Renal cortical epithelial cell (primary cell): ENCODE data around the gene SSRP1. TPM values are rescaled to one million over a fixed set of nuclear protein-coding genes. Genes with fewer than 3 reads are reported as not detected.
"Not testable (repeated sequence)": the region's sequence is repeated elsewhere in the genome, so short reads cannot be mapped to it uniquely, and the experiment has no call there.

ENCODE experiments used
- DNase-seq: peaks from one replicate; pipeline ENCODE4 v3.0.0-alpha.2; 2011; ENCODE audit warnings: low read depth
- total RNA-seq: library from RNA; depleted of rRNA; stranded (reverse); fragments of >200 nt; gene quantifications from 2 replicates; pipeline ENCODE4 v1.2.3, GENCODE V29; 2014

Gene SSRP1
- total RNA-seq, 1 donor from 2014 or later: 120 TPM

DNA sequence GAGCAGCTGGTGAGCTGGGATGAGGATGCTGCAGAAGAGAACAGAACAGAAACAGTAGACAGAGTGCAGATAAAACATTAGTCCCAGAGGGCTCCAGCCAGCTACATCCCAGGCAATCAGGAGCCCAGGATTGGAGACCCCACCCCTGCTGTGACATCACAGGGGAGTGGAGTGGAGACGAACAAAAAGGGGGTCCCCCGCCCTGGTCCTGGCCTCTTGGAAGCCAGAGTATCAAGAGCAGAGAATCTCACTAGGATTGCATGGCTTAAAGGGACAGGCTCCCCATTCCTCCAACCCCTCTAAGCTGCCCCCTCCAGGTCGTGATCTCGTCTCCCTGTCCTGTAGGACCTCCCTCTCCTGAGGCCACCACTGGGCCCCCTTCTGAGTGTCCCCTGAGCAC lies 2.5 kb upstream of the SSRP1 start, which contains the start of gene P2RX3:
Gene P2RX3, plus strand, starts transcription at position 211 of the 400 bp plus-strand sequence. CDS start 199 bp downstream, outside the sequence.
- DNase-seq: no peak

DNA sequence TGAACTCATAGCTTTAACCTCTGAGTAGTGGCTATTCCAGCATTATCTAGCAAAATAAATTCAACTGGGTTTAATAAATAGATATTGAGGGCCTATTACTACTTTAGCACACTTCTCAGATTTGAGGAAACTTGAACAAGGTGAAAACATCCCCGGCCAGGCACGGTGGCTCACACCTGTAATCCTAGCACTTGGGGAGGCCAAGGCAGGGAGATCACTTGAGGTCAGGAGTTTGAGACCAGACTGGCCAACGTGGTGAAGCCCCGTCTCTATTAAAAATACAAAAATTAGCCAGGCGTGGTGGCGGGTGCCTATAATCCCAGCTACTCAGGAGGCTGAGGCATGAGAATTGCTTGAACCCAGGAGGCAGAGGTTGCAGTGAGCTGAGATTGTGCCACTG lies 1.2 kb upstream of the SSRP1 start:
- DNase-seq: not testable (repeated sequence)

DNA sequence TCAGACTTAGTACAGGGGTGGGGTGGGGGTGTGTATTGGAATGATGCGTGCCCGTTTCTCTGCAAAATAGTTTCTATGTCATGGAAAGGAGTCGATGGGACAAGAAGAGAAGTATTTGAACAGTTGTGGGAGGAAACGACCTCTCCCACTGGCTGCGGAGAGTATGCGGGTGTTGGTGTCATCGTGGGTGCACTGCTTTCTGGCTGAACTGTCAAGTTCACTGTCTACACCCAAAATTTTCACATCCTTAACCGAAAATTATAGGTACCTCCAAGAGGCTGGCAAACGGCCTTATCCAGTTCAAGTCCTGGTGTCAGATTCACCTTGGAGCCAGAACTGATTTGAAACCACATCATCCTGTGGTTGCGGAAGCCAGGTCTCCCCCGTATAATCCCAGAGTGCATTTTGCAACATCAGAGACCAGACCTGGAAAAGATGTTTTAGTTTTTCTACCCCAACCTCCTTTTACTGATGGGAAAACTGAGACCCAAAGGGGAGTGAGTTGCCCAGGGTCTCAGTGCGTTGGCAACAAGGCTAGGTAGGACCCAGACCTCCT lies 497 bp upstream of the SSRP1 start:
- no peak for DNase-seq

DNA sequence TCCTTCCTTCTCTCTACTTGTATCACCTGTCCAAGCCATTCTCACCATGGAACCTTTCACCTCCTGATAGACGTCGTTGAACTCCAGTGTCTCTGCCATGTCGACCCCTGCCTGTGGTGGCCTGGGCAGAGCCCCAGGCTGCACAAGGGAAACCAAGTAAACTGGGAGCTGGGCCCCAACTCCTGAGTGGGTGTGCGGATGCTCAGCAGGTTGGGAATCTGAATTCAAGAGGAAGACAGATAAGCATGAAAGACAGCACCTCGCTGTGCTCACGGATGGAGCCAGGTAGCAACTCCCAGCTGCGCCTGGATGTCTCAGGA lies 709 bp downstream of the SSRP1 start:
- no peak for DNase-seq

DNA sequence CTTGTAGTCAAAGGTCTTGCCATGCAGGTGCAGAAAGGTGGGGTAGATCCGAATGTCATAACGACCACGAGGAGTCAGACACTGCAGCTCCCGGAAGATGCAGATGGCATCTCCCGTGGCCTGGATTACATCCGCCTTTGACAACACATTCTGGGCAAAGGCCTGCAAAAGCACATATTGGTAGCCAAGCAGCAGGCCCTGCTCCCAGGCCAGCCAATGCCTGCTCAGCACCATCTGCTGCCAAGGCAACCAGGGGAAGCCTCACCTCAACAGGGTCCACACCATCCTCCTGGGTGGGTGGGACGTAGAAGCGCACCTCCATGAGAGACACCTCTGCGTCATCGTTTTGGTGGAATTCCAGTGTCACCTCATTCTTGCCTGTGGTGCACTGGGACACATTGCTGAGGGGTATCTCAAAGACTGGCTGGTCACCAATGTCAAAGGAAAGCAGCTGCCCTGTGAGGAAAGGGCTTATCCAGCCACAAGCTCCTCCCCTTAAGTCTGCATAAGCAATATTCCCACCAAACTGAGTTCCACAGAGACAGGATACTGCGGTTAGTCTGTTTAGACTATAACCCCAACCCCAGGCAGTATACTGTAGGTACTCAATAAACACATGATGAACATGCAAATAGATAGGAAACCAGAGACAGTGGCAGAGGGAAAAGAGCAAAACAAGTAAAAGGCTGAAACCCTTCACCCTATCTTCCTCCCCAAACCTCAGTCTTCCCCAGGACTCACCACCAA lies 2.8 kb downstream of the SSRP1 start:
- no peak for DNase-seq

DNA sequence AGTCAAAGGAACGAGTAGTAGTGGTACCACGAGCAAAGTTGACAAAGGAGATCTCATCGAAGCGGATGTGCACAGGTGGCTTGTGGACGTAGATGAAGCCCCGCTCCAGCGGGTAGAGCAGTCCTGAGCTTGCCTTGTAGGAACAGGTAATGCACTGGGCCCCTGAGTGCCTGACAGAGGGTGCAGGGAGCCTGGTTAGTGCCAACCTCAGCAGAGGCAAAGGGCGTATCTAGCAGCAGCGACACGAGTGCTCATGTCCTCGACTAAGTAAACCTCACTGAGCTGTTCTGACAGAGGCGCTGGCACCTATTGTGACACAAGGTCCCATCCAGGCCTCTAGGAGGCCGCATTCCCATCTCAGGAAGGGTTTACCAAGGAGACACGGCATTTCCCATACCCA lies 4.0 kb downstream of the SSRP1 start:
- no peak for DNase-seq

DNA sequence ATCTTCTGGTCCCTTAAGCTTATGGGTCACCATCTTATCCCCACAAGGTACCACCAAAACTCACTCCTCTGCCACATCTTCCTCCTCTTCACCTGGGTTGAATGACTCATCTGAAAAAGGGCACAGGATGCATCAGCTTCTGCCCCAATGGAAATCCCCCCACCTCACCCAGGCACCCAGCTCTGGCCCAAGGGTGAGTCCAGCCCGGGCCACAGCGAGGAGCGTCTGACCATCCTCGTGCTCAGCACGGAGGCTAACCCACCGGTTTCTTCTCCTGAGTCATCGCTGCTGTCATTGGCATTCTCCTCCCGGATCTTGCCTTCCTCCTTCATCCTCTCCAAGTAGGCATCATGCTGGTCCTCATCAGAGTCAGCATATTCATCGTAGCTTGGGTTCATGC lies 5.7 kb downstream of the SSRP1 start:
- no peak for DNase-seq

DNA sequence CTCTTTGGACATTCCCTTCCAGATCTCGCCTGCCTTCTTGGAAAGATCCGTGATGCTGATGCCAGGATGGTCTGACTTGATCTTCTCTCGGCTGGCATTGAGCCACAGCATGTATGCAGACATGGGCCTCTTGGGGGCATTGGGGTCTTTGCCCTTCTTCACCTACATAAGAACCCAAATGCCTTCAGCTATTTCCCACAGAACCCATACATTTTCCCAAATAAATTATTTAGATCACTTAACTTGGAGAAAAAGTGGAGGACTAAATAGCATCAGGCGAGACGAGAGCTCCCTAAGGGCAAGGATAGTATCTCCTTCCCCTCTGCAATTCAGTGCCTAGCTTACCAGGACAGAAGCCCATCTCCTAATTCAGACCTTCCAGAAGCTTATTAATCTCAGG lies 8.0 kb downstream of the SSRP1 start:
- DNase-seq: no peak

DNA sequence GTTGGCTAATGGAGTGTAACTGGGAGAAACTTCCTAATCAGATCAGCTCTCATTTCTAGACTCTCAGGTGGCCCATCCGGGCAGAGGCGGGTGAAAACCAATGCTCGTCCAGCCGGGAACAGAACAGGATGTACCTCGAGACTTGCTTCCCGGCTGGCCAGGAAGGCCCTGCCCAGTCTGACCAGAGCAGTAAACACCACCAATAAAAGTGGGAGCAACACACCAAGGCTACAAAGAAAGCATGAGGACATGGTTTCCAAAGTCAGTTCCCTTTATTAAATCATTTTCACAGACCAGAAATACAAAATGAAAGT lies 10.0 kb downstream of the SSRP1 start:
- DNase-seq: peak; percentile 92

DNA sequence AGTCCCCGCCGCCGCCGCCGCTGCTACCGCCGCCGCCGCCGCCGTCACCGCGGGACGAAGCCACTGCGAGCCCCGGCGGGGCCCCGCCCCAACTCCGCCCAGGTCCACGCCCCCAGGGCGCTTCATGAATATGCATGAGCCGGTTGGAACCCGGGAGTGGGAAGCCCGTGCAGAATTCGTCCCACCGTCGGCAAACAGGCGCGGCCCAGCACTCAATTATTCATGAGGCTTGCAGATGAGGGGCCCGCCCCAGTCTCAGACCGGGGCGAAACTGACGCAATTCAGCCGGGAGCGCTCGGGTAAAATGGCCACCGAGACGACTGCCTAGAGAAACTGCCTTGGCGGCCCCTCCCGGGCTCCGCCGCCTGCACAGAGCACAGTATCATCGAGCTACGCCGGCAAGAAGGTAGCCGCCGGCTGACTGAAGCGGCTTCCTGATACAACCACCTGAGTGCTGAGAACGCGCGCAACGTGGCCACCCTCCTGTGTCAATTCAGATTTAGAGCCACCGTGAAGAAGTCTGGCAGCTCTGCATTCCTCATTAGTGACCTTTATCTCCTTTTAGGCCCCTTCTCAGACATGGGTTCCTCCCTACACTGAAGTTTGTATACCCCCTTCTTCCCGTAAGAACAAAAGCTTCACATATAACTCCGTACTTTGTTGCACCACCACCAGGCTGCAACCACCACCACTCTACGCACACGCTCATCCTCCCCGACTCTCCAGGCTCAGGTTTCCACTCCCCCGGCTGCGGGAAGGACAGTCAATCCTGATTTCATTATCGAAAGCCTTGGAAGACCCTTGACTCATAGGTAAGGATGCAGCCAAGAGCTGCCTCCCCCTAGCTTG lies 10.6 kb downstream of the SSRP1 start, which contains the start of gene TNKS1BP1:
Gene TNKS1BP1, minus strand, starts transcription at position 67 of the 849 bp plus-strand sequence. CDS start 3,067 bp downstream, outside the sequence.
- DNase-seq: peak; percentile 87

DNA sequence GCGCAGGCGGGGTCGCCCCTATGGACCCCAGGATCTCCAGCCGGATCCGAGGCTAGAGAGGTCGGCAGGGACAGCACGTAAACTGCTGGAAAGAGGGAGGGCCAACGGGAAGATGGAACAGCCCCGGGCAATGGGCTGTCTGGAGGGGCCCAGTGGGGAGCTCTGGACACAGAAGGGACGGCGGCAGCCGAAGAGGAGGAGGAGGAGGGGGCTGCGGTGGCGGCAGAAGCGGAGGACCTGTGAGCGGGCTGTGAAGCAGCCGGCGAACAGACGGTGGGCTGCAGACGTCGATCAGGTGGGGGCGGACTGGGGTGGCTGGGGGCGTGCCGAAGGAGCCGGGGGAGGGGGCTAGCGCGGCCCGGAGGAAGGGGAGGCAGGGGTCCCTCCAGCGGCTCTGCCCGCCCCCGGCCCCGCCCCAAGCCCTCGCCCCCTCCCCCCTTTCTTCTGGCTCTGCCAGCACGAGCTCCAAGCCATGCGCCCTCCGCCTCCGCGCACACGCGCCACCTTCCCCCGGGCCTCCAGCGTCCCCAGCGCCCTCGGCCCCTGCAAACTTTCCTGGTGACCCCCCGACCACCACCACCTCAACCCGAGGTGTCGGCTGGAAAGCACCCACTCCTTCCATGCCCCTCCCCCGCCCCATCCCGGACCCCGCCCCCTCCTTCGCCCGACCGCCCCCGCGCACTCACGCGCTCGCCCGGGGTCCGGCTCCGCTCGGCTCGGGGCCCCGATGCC lies 11.4 kb downstream of the SSRP1 start:
- no peak for DNase-seq

DNA sequence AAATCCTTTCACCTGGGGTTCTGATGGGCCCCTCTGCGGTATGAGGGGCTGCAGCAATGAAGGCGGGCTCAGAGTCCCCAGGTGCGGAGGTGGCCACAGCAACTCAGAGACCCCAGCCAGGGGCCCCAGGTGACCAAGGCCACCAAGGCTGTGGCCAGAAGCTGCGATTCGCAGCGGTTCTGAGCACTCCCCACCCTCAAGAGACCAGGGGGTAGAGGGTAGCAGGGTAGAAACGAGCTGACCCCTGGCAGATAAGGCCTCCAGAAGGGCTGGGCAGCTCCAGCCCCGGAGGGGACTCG lies 11.9 kb downstream of the SSRP1 start:
- no peak for DNase-seq

DNA sequence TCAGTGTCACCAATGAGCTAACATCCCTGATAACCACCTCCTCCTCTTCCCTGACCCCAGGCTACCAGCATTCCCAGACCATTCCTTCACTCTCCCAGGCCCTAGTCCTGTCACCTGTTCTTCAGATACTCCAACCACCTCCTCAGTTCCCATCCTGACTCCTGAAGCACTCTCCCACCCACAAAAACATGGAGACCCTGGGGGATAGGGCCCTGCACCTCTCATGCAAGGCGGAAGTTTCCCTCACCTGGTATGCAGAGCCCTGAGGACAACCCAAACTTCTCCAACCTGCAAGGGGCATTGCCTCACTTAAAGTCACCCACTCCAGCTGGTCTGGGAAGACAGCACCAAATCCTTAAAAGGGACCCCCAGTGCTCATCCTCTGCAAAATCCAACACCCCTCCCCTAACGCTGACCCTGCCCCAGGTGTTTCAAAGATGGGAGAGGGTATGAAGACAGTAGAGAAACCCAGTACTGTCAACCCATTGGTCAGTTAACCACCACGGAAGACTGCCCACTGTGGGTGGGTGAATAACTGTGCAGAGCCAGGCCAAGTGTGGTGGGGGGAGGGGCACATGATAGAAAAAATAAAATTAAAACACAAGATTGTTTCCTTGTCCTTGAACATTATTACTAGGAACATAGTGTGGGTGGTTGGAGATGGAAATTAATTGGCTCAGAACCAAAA lies 12.4 kb downstream of the SSRP1 start:
- DNase-seq: peak; percentile 38

DNA sequence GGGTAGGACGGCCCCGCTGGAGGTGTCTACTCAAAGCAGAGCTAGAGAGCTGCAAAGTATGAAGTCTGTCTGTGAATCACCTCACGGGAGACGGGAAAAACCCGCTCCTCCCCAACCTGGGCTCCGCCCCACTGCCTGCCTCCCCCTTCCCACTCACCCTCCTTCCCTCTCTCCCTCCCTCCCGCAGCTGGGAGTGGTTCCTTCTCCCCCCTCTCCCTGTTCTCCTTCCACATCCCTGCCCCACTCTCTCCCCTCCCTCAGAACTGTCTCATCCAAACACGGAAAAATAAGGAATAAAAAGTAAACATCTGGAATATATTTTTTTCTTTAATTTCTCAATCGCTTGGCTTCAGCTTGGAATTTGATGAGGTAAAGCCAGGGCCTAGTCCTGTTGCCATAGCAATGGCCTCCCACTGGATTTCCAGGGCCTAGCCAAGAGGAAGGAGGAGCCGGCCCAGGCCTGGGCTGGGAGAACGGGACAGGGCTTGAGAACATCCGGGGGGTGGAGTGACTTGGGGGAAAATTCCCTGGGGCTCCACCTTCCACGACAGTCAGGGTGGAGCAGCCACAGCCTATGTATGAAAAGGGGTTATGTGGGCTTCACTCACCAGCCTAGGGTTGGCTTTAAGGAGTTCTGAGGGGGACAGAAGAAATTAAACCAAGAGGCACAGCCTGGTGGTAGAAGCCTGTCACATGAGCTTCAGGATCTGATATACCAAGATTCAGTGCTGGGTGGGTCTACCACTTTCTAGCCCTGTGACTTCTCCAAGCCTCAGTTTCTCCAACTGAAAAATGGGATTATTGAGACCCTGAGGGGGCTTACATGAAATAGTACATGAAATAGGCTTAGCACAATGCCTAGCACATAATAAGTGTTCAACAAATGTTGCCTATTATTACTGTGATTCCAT lies 13.2 kb downstream of the SSRP1 start:
- DNase-seq: peak; percentile 96

DNA sequence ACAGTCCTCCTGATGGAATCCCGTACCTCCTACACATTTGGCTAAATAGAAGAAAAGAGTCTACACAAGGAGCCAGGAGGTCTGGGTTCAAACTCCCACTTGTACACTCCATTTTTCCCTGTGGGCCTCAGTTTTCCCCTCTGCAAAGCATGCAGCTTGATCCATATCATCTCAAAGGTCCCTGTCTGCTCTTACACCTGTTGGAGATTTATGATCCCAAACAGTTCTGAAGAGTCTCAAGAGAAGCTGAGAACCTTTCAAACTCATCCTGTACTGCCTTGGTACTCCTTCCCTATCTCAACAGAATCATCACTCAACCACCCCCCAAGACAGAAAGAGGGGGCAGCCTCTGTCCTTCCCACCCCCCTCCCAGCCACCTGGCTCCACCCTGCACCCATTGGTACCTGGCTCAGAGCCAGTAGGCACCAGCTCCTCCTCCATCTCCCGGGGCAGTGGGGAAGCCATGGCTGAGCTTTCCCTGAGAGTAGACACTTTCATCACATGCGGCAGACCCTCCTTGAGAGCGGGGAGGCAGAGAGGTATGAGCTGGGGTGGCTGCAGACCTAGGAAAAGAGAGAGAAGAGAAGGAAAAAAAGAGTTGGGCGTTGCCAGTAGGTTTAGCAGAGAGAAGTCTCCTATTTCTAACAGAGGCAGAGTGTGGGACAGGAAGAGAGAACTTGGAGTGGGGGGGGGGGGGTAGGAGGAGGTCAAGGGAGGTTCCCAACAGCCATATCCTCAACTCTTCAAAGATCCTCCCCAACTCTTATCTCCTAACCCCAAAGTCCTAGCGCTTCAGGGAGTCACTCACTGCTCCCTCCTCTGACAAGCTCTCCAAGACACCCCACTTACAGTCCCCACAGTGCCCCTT lies 14.1 kb downstream of the SSRP1 start:
- no peak for DNase-seq

DNA sequence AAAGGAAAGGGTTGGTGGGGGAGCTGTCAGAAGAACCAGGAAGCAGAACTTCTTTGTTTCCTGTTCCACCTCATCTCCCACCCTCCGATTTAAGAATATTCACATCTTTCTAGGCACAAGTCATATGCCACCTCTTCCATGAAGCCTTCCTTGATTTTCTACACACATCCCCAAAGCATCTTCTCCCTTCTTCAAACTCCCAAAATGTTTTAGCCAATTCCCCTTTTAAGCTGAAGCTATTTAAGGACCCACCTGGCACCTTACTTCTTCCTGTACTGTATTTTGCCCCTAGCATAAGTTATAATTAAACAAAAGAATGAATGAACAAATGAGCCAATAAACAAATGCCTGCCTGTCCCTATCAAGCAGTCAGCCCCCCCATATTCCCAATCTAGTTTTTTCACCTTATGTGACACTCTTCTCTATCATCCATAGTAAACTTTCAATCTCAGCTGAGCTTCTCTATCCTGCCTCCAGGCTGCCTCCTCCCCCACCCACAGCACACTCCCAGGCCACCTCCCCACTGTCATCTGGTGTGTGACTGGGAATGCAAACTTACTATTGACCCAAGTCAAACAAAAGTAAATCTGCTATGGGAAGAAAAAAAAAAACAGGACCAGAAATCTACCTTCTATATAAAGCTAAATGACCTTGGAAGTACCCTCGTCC lies 14.8 kb downstream of the SSRP1 start:
- no peak for DNase-seq

DNA sequence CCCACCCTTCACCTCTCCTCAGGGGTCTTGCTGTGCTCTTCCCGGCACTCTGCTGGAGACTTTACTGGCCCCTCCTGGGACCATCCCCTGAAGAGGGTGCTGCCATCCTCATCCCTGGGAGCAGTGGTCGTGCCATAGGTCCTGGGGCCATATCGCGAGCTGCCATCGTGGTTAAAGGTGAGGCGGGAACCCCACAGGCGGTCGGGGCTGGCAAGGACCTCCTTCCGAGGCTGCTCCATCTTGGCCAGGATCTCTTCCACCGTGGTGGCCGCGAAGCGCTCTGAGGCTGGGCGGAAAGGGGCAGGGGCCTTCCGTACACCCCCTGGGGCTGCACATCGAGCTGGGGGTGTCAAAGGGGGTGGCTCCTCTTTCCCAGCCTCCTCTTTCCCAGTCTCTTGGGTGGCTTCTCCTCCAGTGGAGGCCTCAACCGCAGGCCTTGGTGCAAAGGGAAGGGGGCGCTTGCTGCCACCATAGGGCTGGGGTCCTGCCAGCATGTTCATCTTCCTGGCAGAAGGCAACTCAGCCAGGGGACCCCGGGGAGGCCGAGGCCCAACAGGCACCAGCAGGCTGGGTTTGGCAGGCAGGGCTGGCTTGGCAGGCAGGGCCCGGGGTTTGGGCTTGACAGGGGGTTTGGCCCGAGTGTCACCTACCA lies 15.5 kb downstream of the SSRP1 start:
- no peak for DNase-seq

DNA sequence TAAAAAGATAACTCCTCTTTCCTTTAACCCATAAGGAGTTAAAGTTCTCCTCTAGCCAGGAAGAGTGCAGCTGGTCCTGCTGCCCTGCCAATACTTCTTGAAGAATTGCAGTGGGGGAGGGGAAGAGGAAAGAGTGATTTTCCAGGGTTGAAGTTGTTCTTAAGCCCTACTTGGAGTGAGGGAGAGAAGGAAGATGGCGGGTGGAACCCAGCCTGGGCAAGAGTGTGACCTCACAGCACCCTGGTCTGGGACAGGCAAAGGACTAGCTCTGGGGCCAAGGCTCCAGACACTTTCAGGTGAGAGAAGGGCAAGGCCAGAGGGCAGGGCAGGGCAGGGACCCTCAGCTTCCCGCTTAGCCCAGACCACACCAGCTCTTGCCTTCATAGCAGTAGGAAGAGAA lies 17.5 kb downstream of the SSRP1 start:
- DNase-seq: no peak

DNA sequence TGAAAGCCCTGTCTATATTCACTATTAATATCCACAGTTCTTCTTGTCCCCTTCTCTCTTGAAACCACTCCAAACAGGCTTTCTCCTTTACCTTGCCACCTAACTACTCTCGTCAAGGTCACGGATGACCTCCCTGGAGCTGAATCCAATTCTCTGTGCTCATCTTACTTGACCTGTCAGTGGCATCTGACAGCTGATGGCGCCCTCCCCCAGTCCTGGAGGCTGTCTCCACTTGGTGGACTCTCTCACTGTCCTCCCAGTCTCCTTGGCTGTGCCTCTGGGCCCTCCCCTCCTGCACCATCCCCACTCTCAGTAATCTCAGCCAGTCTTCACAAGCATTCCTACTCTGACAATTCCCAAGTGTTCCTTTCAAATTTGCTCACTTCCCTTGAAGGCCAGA lies 19.7 kb downstream of the SSRP1 start:
- DNase-seq: no peak
